ENCODE data around the gene SPOCK2. TPM values are rescaled to one million over a fixed set of nuclear protein-coding genes. Genes with fewer than 3 reads are reported as not detected.

SPOCK2 gene
- total RNA-seq, 1 experiment from 2014 or later, result 1.1 TPM

DNA sequence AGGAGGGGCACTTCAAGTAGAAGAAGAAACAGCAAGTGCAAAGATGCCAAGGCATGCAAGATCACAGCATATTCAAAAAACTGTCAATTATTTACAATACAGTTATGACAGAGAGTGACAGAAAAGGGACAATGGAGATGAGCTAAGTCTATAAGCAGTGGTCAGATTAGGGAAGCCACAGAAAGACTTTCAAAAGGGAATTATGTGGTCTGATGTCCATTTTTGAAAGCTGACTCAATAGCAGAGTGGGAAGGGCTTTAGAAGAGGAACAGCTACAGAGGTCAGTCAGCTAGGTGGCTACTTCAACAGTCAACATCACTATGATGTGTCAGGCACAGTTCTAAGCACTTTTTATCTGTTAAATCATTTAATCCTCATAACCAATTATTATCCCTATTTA lies 45.2 kb upstream of the SPOCK2 start:
- ChIA-PET POLR2A (no interaction called here), CTCF (interaction anchor here (1.3 kb wide), 1 partner anchor 9 kb away, joined by 3 read pairs; no protein-coding TSS in a partner anchor), RAD21 (ENCODE audit: low non-redundant PET in 1 of 2, low total read pairs in 2 of 2, uncharacterized antibody in 2 of 2, unreplicated experiment in 2 of 2) (no interaction called here)
- no TSS peak for BruUV-seq (replicated peaks)
- peaks cover 0 to 4% of the 10 kb centered on the region in 2 experiments; a peak in 1 of 4 replicates for H3K9me3 ChIP-seq (ENCODE audit: control insufficient read depth in 1 of 2, insufficient read depth in 1 of 2, low read depth in 1 of 2, low read length in 2 of 2)
- H3K9ac ChIP-seq (ENCODE audit: low read length), result no peak overlapping the region
- H3K4me3 ChIP-seq (replicated peaks in 1 of 2; ENCODE audit: low read depth in 1 of 2, low read length in 2 of 2), result no peak overlapping the region
- H2AFZ ChIP-seq (ENCODE audit: low read depth, low read length, poor library complexity, severe bottlenecking), result no peak overlapping the region
- no peak overlapping the region for H3K4me2 ChIP-seq (ENCODE audit: low read length)
- no peaks in the 10 kb centered on the region for H3K79me2 ChIP-seq (ENCODE audit: insufficient read depth, low read length)
- peak; percentile 60 for ATAC-seq
- 0 out of 4 replicates have a peak, but pooled peaks cover 0 to 3% of the 10 kb centered on the region in 2 experiments for H3K36me3 ChIP-seq (ENCODE audit: control insufficient read depth in 1 of 2, insufficient read depth in 2 of 2, low read length in 2 of 2)
- H4K20me1 ChIP-seq (ENCODE audit: insufficient read depth), result no peaks in the 10 kb centered on the region
- intact Hi-C loops (cut with micrococcal nuclease), result no loop called here
- H3K27me3 ChIP-seq (ENCODE audit: insufficient read depth, low read length), result no peaks in the 10 kb centered on the region
- TF ChIP-seq TCF7L2 (IDR thresholded peaks at IDR 0.05; ENCODE audit: borderline replicate concordance, extremely low read depth, insufficient read depth, insufficient read length), result no peak
- no peak for TF ChIP-seq EZH2 (IDR thresholded peaks at IDR 0.05)
- peak; percentile 13; the same call in 1 of the 2 replicates for TF ChIP-seq RAD21 (IDR thresholded peaks at IDR 0.05; ENCODE audit: low read depth)
- TF ChIP-seq FOSL1 (IDR thresholded peaks at IDR 0.05; ENCODE audit: low read depth), result 0 out of 2 replicates have a peak, but pooled peaks have one; percentile 24
- TF ChIP-seq JUND (IDR thresholded peaks at IDR 0.05), result peak; percentile 17; the same call in 1 of the 2 replicates
- no peak overlapping the region for H3K27ac ChIP-seq (ENCODE audit: low read depth, low read length)
- no peak for DNase-seq (ENCODE audit: low read depth, low spot score)
- H3K9me2 ChIP-seq (ENCODE audit: insufficient read depth), result no peaks in the 10 kb centered on the region
- peaks cover 11 to 19% of the 10 kb centered on the region in 2 experiments for H3K4me1 ChIP-seq (ENCODE audit: control insufficient read depth in 1 of 2, insufficient read depth in 2 of 2, low read length in 2 of 2)

- ChIA-PET CTCF (interaction anchor here (0.9 to 1.3 kb wide), 4 partner anchors 9 to 204 kb away, joined by 3 to 4 read pairs (median 3); partner anchors contain the start of gene ASCC1), RAD21 (ENCODE audit: low non-redundant PET in 1 of 2, low total read pairs in 2 of 2, uncharacterized antibody in 2 of 2, unreplicated experiment in 2 of 2) (interaction anchor here in 1 of 2 experiments (0.5 to 0.7 kb wide), 3 partner anchors 78 to 136 kb away, joined by 4 read pairs; no protein-coding TSS in a partner anchor), POLR2A (interaction anchor here (0.6 kb wide), 1 partner anchor 213 kb away, joined by 3 read pairs; no protein-coding TSS in a partner anchor)
- no peak overlapping the region for H3K9ac ChIP-seq (ENCODE audit: low read length)
- no peak overlapping the region for H3K4me3 ChIP-seq (replicated peaks in 1 of 2; ENCODE audit: low read depth in 1 of 2, low read length in 2 of 2)
- H3K27ac ChIP-seq (ENCODE audit: low read depth, low read length), result no peak overlapping the region
- no peaks in the 10 kb centered on the region for H3K9me2 ChIP-seq (ENCODE audit: insufficient read depth)
- ATAC-seq, result no peak
- DNase-seq (ENCODE audit: low read depth, low spot score), result no peak
- BruUV-seq (replicated peaks), result no TSS peak
- H3K9me3 ChIP-seq (ENCODE audit: control insufficient read depth in 1 of 2, insufficient read depth in 1 of 2, low read depth in 1 of 2, low read length in 2 of 2), result peaks cover 0 to 4% of the 10 kb centered on the region in 2 experiments; a peak in 1 of 4 replicates
- no peaks in the 10 kb centered on the region for H3K79me2 ChIP-seq (ENCODE audit: insufficient read depth, low read length)
- intact Hi-C loops (cut with micrococcal nuclease), result no loop called here
- no peaks in the 10 kb centered on the region for H3K27me3 ChIP-seq (ENCODE audit: insufficient read depth, low read length)
- peaks cover 11 to 19% of the 10 kb centered on the region in 2 experiments for H3K4me1 ChIP-seq (ENCODE audit: control insufficient read depth in 1 of 2, insufficient read depth in 2 of 2, low read length in 2 of 2)
- no peak overlapping the region for H3K4me2 ChIP-seq (ENCODE audit: low read length)
- no peaks in the 10 kb centered on the region for H4K20me1 ChIP-seq (ENCODE audit: insufficient read depth)
- H2AFZ ChIP-seq (ENCODE audit: low read depth, low read length, poor library complexity, severe bottlenecking), result no peak overlapping the region
- H3K36me3 ChIP-seq (ENCODE audit: control insufficient read depth in 1 of 2, insufficient read depth in 2 of 2, low read length in 2 of 2), result 0 out of 4 replicates have a peak, but pooled peaks cover 0 to 3% of the 10 kb centered on the region in 2 experiments
- TF ChIP-seq SP1 (IDR thresholded peaks at IDR 0.05; ENCODE audit: low read depth) (no peak), ZNF274 (IDR thresholded peaks at IDR 0.05; ENCODE audit: low read depth, low read length) (no peak), POLR2AphosphoS5 (IDR thresholded peaks at IDR 0.05; ENCODE audit: low read depth, low read length) (no peak), EGR1 (IDR thresholded peaks at IDR 0.05; ENCODE audit: low read depth) (no peak), CBX3 (IDR thresholded peaks at IDR 0.05; ENCODE audit: low read depth) (no peak), SIN3A (IDR thresholded peaks at IDR 0.05; ENCODE audit: low read depth) (no peak), FOSL1 (IDR thresholded peaks at IDR 0.05; ENCODE audit: low read depth) (no peak), ZBTB33 (IDR thresholded peaks at IDR 0.05; ENCODE audit: extremely low read depth, insufficient replicate concordance, low read length) (no peak), ZFX (IDR thresholded peaks at IDR 0.05) (no peak), POLR2A (IDR thresholded peaks at IDR 0.05; ENCODE audit: borderline replicate concordance, extremely low read depth, insufficient read depth, insufficient read length) (no peak), CEBPB (IDR thresholded peaks at IDR 0.05; ENCODE audit: low read depth) (no peak), EZH2phosphoT487 (IDR thresholded peaks at IDR 0.05; ENCODE audit: borderline replicate concordance) (no peak)
- TF ChIP-seq, protein P1, sequence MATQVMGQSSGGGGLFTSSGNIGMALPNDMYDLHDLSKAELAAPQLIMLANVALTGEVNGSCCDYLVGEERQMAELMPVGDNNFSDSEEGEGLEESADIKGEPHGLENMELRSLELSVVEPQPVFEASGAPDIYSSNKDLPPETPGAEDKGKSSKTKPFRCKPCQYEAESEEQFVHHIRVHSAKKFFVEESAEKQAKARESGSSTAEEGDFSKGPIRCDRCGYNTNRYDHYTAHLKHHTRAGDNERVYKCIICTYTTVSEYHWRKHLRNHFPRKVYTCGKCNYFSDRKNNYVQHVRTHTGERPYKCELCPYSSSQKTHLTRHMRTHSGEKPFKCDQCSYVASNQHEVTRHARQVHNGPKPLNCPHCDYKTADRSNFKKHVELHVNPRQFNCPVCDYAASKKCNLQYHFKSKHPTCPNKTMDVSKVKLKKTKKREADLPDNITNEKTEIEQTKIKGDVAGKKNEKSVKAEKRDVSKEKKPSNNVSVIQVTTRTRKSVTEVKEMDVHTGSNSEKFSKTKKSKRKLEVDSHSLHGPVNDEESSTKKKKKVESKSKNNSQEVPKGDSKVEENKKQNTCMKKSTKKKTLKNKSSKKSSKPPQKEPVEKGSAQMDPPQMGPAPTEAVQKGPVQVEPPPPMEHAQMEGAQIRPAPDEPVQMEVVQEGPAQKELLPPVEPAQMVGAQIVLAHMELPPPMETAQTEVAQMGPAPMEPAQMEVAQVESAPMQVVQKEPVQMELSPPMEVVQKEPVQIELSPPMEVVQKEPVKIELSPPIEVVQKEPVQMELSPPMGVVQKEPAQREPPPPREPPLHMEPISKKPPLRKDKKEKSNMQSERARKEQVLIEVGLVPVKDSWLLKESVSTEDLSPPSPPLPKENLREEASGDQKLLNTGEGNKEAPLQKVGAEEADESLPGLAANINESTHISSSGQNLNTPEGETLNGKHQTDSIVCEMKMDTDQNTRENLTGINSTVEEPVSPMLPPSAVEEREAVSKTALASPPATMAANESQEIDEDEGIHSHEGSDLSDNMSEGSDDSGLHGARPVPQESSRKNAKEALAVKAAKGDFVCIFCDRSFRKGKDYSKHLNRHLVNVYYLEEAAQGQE (IDR thresholded peaks at IDR 0.05; ENCODE audit: low read depth), result no peak
These were observed 44.5 kb upstream of the SPOCK2 start for GRCh38 chr10:72132854-72133253.
